K562 (cell line): ENCODE measurements around the gene KLHDC7B. TPM values are rescaled to one million over a fixed set of nuclear protein-coding genes. Genes with fewer than 3 reads are reported as not detected.

Source experiments
- ATAC-seq: fragments of 200-7000 bp; cut with Tn5 transposase; 3 replicates; pipeline ENCODE4 v1.9.1; 2020; ENCODE audit warnings: moderate library complexity
- BruUV-seq: library from RNA; stranded (reverse); fragments of 400-500 nt; replicated peaks from 2 replicates; lab custom pipeline; 2021; lab: Mats Ljungman, UMichigan
- CTCF ChIA-PET: fragments of 300-600 bp; formaldehyde crosslinking; extraction: SDS; loops from one replicate; lab custom pipeline; 2021; ENCODE audit warnings: low intra/inter-chr PET ratio; lab: Yijun Ruan, JAX
- POLR2A ChIA-PET: fragments of 300-600, 350-650 bp; sonication (Branson Sonifier 250); formaldehyde crosslinking; extraction: SDS; loops from one replicate; lab custom pipeline; 2021; ENCODE audit warnings: antibody characterized with exemption, inconsistent platforms; lab: Yijun Ruan, JAX
- DNase-seq, 4 experiments: peaks; one replicate each; pipeline versions ENCODE4 v3.0.0 to v3.0.0-alpha.2; 2011 to 2018; ENCODE audit warnings: low spot score in 3 of 4, mixed read lengths in 3 of 4; ENCODE audit errors: extremely low read depth in 1 of 4
- FAIRE-seq: peaks from 2 replicates; lab custom pipeline; 2011; peaks lifted over from hg19 to GRCh38; lab: Jason Lieb, UNC
- H2AFZ ChIP-seq: 2 replicates; pipeline ENCODE4 v1.6.0; 2011; ENCODE audit warnings: low read depth, low read length, control low read depth, inconsistent platforms
- H3K27ac ChIP-seq: fragments of 200-600 bp; 3 replicates; pipeline ENCODE4 v1.8.0; 2011; ENCODE audit warnings: low read depth, mild to moderate bottlenecking, control low read depth, inconsistent platforms, low read length, moderate library complexity, mixed read lengths; ENCODE audit errors: extremely low read depth
- H3K27me3 ChIP-seq, 2 experiments: fragments of 300-600 bp in 1 of 2; 2 replicates in 1 of 2; 3 replicates in 1 of 2; pipeline versions ENCODE4 v1.6.0 to v1.8.0; 2011; ENCODE audit warnings: inconsistent platforms in 2 of 2, low read length in 2 of 2, mild to moderate bottlenecking in 1 of 2, mixed read lengths in 1 of 2, moderate library complexity in 1 of 2; ENCODE audit not compliant: control insufficient read depth in 2 of 2, insufficient read depth in 2 of 2
- H3K36me3 ChIP-seq: fragments of 300-600 bp; 3 replicates; pipeline ENCODE4 v1.8.0; 2011; ENCODE audit warnings: mild to moderate bottlenecking, low read length, inconsistent platforms; ENCODE audit not compliant: control insufficient read depth, insufficient read depth
- H3K4me1 ChIP-seq, 2 experiments: fragments of 200-600 bp in 1 of 2; replicated peaks in 1 of 2; 2 replicates in 1 of 2; 3 replicates in 1 of 2; pipeline versions ENCODE4 v1.5.1 to v1.8.0; 2011; ENCODE audit warnings: inconsistent platforms in 2 of 2, low read length in 2 of 2, mild to moderate bottlenecking in 1 of 2, mixed read lengths in 1 of 2, moderate library complexity in 1 of 2; ENCODE audit not compliant: control insufficient read depth in 2 of 2, insufficient read depth in 2 of 2
- H3K4me2 ChIP-seq: 2 replicates; pipeline ENCODE4 v1.6.1; 2011; ENCODE audit warnings: low read length, control low read depth, inconsistent platforms, mixed read lengths; ENCODE audit not compliant: insufficient read depth
- H3K4me3 ChIP-seq: fragments of 200-600 bp; sonication (generic), shearing (Covaris generic); 2 replicates; pipeline ENCODE4 v1.5.1; 2016; ENCODE audit warnings: control low read depth, inconsistent platforms
- H3K79me2 ChIP-seq: fragments of 200-600 bp; 3 replicates; pipeline ENCODE4 v1.8.0; 2011; ENCODE audit warnings: low read length, inconsistent platforms; ENCODE audit not compliant: control insufficient read depth, insufficient read depth
- H3K9ac ChIP-seq, 2 experiments: 2 replicates each; pipeline versions ENCODE4 v1.6.0 to v1.6.1; 2011; ENCODE audit warnings: low read depth in 2 of 2, low read length in 2 of 2, control low read depth in 1 of 2, inconsistent platforms in 1 of 2, mild to moderate bottlenecking in 1 of 2, mixed read lengths in 1 of 2; ENCODE audit not compliant: insufficient read depth in 1 of 2
- H3K9me1 ChIP-seq: one replicate; pipeline ENCODE4 v1.6.0; 2011; ENCODE audit warnings: inconsistent platforms, mild to moderate bottlenecking, low read length, moderate library complexity; ENCODE audit not compliant: control insufficient read depth, insufficient read depth
- H3K9me3 ChIP-seq: replicated peaks from 2 replicates; pipeline ENCODE4 v1.5.1; 2011; ENCODE audit warnings: low read depth, low read length, inconsistent platforms; ENCODE audit not compliant: control insufficient read depth, insufficient read depth
- H4K20me1 ChIP-seq: replicated peaks from 2 replicates; pipeline ENCODE4 v1.6.1; 2011; ENCODE audit warnings: low read length, inconsistent platforms, mixed read lengths; ENCODE audit not compliant: control insufficient read depth, insufficient read depth
- MBD1 ChIP-seq: fragments of 250-450 bp; sonication (Bioruptor Pico); IDR thresholded peaks from 2 replicates; pipeline ENCODE4 v1.8.0; 2022; ENCODE audit warnings: inconsistent platforms
- PRPF4 ChIP-seq: fragments of 200-400 bp; formaldehyde crosslinking; IDR thresholded peaks from one replicate; pipeline ENCODE4 v1.6.1; 2017; ENCODE audit warnings: low read length, low read depth, mild to moderate bottlenecking; ENCODE audit not compliant: insufficient read depth, poor library complexity, severe bottlenecking
- RBM17 ChIP-seq: fragments of 200-400 bp; formaldehyde crosslinking; IDR thresholded peaks from 2 replicates; pipeline ENCODE4 v1.6.1; 2017; ENCODE audit warnings: low read depth, mild to moderate bottlenecking, low read length, borderline replicate concordance
- RNF2 ChIP-seq: sonication (generic); IDR thresholded peaks from 2 replicates; pipeline ENCODE4 v1.6.1; 2016
- SIX5 ChIP-seq, 2 experiments: IDR thresholded peaks; 2 replicates each; pipeline ENCODE4 v1.6.1; 2011; ENCODE audit warnings: low read length in 2 of 2, borderline replicate concordance in 1 of 2, low read depth in 1 of 2, mild to moderate bottlenecking in 1 of 2, moderate library complexity in 1 of 2; ENCODE audit not compliant: insufficient read depth in 1 of 2
- ZEB2 ChIP-seq: fragments of 450-650 bp; IDR thresholded peaks from 2 replicates; pipeline ENCODE4 v1.6.1; 2016
- ZKSCAN8 ChIP-seq: fragments of 200-800 bp; sonication (Bioruptor generic); IDR thresholded peaks from 2 replicates; pipeline ENCODE4 v1.6.1; 2016; ENCODE audit warnings: missing genetic modification characterization, missing compliant biosample characterization
- ZNF263 ChIP-seq: sonication (generic); formaldehyde crosslinking; IDR thresholded peaks from 2 replicates; pipeline ENCODE4 v1.8.0; 2022; ENCODE audit warnings: mild to moderate bottlenecking, missing genetic modification reagents, borderline replicate concordance
- WGBS: fragments of 100-300 bp; shearing (Covaris generic); methylation state at CpG from one replicate; pipeline ENCODE4 v1.1.6; 2016; ENCODE audit warnings: low coverage, mixed read lengths; ENCODE audit not compliant: insufficient coverage; ENCODE audit errors: missing lambda C conversion rate; 5-methylcytosine and 5-hydroxymethylcytosine counted together
- in situ Hi-C: fragments of 300-500 bp; cut with MboI; formaldehyde crosslinking; loops from 4 replicates; pipeline ENCODE4 v1.15.0; 2018; ENCODE audit warnings: inconsistent platforms, mixed read lengths
- intact Hi-C: fragments of 100-400 bp; cut with micrococcal nuclease; formaldehyde crosslinking; loops from 2 replicates; pipeline ENCODE4 v1.14.2; 2022
- polyA plus RNA-seq, 8 experiments: library from polyadenylated mRNA; depleted of rRNA in 4 of 8; stranded (reverse) in 5 of 8; unstranded in 3 of 8; fragments of >200 nt; fragmentation: Nextera tagmentation in 2 of 8; fragmentation: Illumina TruSeq in 1 of 8; extraction: Ambion mirVana in 2 of 8; extraction: Trizol in 1 of 8; gene quantifications; 2 replicates each; pipeline versions ENCODE4 v1.2.1 to v1.2.3, GENCODE V29; 2011 to 2014; ENCODE audit warnings: inconsistent platforms in 1 of 8, missing spikeins in 1 of 8
- total RNA-seq, 7 experiments: library from RNA; depleted of rRNA in 6 of 7; stranded (reverse); fragments of >200 nt in 6 of 7; fragmentation: Illumina TruSeq in 2 of 7; extraction: Trizol in 2 of 7; gene quantifications; 2 replicates each; pipeline versions ENCODE4 v1.2.1 to v1.2.3, GENCODE V29; 2011 to 2021; ENCODE audit warnings: low replicate concordance in 1 of 7

KLHDC7B gene
- total and polyA plus RNA-seq, 9 of the 15 experiments (the other 6 are each of a cell fraction or from before 2014, with no cell fraction given) = 0.04 to 0.22 (median 0.05) TPM; not detected in 4

GRCh38 chr22:50505776-50506610 lies 39.7 kb upstream of the KLHDC7B start:
- in situ Hi-C loops (no loop called here), intact Hi-C loops (no loop called here)
- H3K27me3 ChIP-seq = no peaks in the 10 kb centered on the region
- TF ChIP-seq MBD1 = no peak
- TF ChIP-seq PRPF4 = no peak
- no peak for TF ChIP-seq ZNF263
- no peak for TF ChIP-seq SIX5 (IDR thresholded peaks at IDR 0.05; ENCODE audit: borderline replicate concordance in 1 of 2, insufficient read depth in 1 of 2, low read depth in 1 of 2, low read length in 2 of 2)
- TF ChIP-seq RBM17 = no peak
- TF ChIP-seq RNF2 = no peak
- TF ChIP-seq ZKSCAN8 (CRISPR knock-in tag) = no peak
- TF ChIP-seq ZEB2 = no peak
- ATAC-seq = no peak
- CTCF ChIA-PET = no interaction called here
- no peaks in the 10 kb centered on the region for H3K9me1 ChIP-seq
- BruUV-seq = no TSS peak
- H3K4me1 ChIP-seq = peaks cover 0 to 27% of the 10 kb centered on the region in 2 experiments; a peak in 3 of 5 replicates
- H3K9me3 ChIP-seq = no peaks in the 10 kb centered on the region
- peaks cover 36% of the 10 kb centered on the region for H3K79me2 ChIP-seq
- no peak overlapping the region for H3K4me2 ChIP-seq
- H3K9ac ChIP-seq = peak overlapping the region in 1 of 2 experiments; percentile 96; a peak in 2 of 4 replicates
- no peaks in the 10 kb centered on the region for H4K20me1 ChIP-seq
- H3K27ac ChIP-seq = no peak overlapping the region
- no peak overlapping the region; the same call in 1 of the 2 replicates for H3K4me3 ChIP-seq
- 98% methylated on average over 18 of the region's 41 CpGs for WGBS
- H3K36me3 ChIP-seq = peaks cover 29% of the 10 kb centered on the region; the same call in 1 of the 3 replicates
- no peak overlapping the region for H2AFZ ChIP-seq
- FAIRE-seq = no peak
- POLR2A ChIA-PET = interaction anchor here (1.3 kb wide), 1 partner anchor 9 kb away, joined by 4 read pairs; no protein-coding TSS in a partner anchor
- no peak for DNase-seq
